ENCODE results near the gene SMARCA1.
A peak's percentile ranks its signal among the peaks of the same experiment; 100 is the strongest.

The SMARCA1 gene

GRCh38 chrX:129545408-129545807 lies 22.1 kb upstream of the SMARCA1 start:
- TF ChIP-seq, protein P1, sequence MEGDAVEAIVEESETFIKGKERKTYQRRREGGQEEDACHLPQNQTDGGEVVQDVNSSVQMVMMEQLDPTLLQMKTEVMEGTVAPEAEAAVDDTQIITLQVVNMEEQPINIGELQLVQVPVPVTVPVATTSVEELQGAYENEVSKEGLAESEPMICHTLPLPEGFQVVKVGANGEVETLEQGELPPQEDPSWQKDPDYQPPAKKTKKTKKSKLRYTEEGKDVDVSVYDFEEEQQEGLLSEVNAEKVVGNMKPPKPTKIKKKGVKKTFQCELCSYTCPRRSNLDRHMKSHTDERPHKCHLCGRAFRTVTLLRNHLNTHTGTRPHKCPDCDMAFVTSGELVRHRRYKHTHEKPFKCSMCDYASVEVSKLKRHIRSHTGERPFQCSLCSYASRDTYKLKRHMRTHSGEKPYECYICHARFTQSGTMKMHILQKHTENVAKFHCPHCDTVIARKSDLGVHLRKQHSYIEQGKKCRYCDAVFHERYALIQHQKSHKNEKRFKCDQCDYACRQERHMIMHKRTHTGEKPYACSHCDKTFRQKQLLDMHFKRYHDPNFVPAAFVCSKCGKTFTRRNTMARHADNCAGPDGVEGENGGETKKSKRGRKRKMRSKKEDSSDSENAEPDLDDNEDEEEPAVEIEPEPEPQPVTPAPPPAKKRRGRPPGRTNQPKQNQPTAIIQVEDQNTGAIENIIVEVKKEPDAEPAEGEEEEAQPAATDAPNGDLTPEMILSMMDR (conservative IDR thresholded peaks at IDR 0.05; ENCODE audit: low read depth) = no peak
- POLR2A ChIA-PET (ENCODE audit: low non-redundant PET) = no interaction called here
- H3K27ac ChIP-seq = no peak overlapping the region
- no peak for DNase-seq (ENCODE audit: low spot score)
- CTCF ChIA-PET = no interaction called here

GRCh38 chrX:129544780-129545179 lies 21.5 kb upstream of the SMARCA1 start:
- no peak overlapping the region for H3K27ac ChIP-seq
- ChIA-PET CTCF (no interaction called here), POLR2A (ENCODE audit: low non-redundant PET) (no interaction called here)
- TF ChIP-seq, protein P1 (conservative IDR thresholded peaks at IDR 0.05; ENCODE audit: low read depth) = no peak
- no peak for DNase-seq (ENCODE audit: low spot score)

- TF ChIP-seq, protein P1 (conservative IDR thresholded peaks at IDR 0.05; ENCODE audit: low read depth) = no peak
- ChIA-PET POLR2A (ENCODE audit: low non-redundant PET) (no interaction called here), CTCF (no interaction called here)
- H3K27ac ChIP-seq = peak overlapping the region; percentile 56
- DNase-seq (ENCODE audit: low spot score) = no peak
Measured at GRCh38 chrX:129540722-129541184, 17.5 kb upstream of the SMARCA1 start.

- POLR2A ChIA-PET (ENCODE audit: low non-redundant PET) = no interaction called here
- CTCF ChIA-PET = no interaction called here
- H3K27ac ChIP-seq = peak within 1 kb of the TSS; percentile 56
- peak; percentile 55 for DNase-seq (ENCODE audit: low spot score)
- TF ChIP-seq, protein P1 (conservative IDR thresholded peaks at IDR 0.05; ENCODE audit: low read depth) = peak; percentile 68
Measured at GRCh38 chrX:129540068-129540653, 16.9 kb upstream of the SMARCA1 start, which contains the start of gene OCRL. Gene OCRL, plus strand, starts transcription at chrX:129540259. Its CDS starts 181 bp downstream, at chrX:129540440.

DNA sequence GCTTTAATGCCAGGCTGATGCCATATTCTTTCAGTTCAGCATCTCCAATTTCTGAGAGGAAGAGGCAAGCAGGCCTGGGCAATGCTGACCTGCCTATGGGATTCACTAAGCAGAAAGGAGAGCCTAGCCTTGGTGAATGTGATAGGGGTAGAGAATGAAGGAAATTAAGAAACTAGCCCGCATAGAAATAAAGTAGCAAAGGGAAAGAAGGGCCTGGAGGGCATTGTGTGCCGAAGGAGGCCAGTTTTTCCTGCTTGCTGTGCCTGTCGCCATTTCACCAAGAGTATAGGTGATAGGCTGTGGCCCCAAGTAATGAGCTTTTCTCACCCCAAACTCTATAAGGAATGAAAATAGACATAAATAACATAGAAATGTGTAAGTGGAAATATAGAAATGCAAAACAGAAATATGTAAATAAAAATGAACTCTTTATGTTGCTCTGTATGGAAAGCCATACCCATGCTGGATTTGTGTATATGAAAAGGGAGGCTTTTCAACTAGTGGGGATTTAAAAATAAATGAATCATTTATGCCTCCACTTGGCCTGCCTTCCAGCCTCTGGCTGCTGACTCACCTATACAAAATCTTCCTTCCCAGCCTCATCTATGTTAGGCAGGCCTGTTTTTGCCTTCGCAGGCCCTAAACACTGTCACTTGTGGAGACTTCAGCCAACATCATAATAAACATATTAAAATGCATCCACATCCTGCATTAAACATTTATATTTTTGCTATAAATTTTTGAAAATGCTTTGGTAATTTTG lies 11.7 kb upstream of the SMARCA1 start:
- ChIA-PET POLR2A (ENCODE audit: low non-redundant PET) (no interaction called here), CTCF (interaction anchor here (0.6 kb wide), 1 partner anchor 16 kb away, joined by 5 read pairs; no protein-coding TSS in a partner anchor)
- H3K27ac ChIP-seq = no peak overlapping the region
- TF ChIP-seq, protein P1 (conservative IDR thresholded peaks at IDR 0.05; ENCODE audit: low read depth) = no peak
- peak; percentile 34 for DNase-seq (ENCODE audit: low spot score)

- ChIA-PET POLR2A (ENCODE audit: low non-redundant PET) (no interaction called here), CTCF (no interaction called here)
- H3K27ac ChIP-seq = no peak overlapping the region
- no peak for DNase-seq (ENCODE audit: low spot score)
- TF ChIP-seq, protein P1 (conservative IDR thresholded peaks at IDR 0.05; ENCODE audit: low read depth) = no peak
Measured at GRCh38 chrX:129531132-129531531, 7.8 kb upstream of the SMARCA1 start.
